Gastroesophageal sphincter (tissue), 3 donors: ENCODE measurements around the gene C2orf66.

Experiments
- CTCF ChIP-seq, 4 experiments: fragments of 200-600 bp in 2 of 4; fragments of 450-650 bp in 2 of 4; sonication (generic) in 1 of 4; IDR thresholded peaks; one replicate each; pipeline ENCODE4 v1.5.1; 2017 to 2019; ENCODE audit warnings: antibody characterized with exemption in 4 of 4, mild to moderate bottlenecking in 2 of 4, moderate library complexity in 2 of 4
- POLR2AphosphoS5 ChIP-seq: sonication (generic); formaldehyde crosslinking; IDR thresholded peaks from one replicate; pipeline ENCODE4 v1.6.1; 2017; ENCODE audit warnings: antibody characterized with exemption

- no peak for TF ChIP-seq CTCF (IDR thresholded peaks at IDR 0.05)
- no peak for TF ChIP-seq POLR2AphosphoS5
Measured at GRCh38 chr2:196840171-196840570, 31.0 kb upstream of the C2orf66 start.
